GM19351 (cell line): ENCODE results near the gene ARRDC2.
"Not testable (repeated sequence)": the region's sequence is repeated elsewhere in the genome, so short reads cannot be mapped to it uniquely, and the experiment has no call there.

Source experiments
- ATAC-seq: cut with Tn5 transposase; IDR thresholded peaks from one replicate; pipeline ENCODE4 v1.9.1; 2021; ENCODE audit warnings: mild to moderate bottlenecking, moderate library complexity; ENCODE audit not compliant: unreplicated experiment

Gene ARRDC2

DNA sequence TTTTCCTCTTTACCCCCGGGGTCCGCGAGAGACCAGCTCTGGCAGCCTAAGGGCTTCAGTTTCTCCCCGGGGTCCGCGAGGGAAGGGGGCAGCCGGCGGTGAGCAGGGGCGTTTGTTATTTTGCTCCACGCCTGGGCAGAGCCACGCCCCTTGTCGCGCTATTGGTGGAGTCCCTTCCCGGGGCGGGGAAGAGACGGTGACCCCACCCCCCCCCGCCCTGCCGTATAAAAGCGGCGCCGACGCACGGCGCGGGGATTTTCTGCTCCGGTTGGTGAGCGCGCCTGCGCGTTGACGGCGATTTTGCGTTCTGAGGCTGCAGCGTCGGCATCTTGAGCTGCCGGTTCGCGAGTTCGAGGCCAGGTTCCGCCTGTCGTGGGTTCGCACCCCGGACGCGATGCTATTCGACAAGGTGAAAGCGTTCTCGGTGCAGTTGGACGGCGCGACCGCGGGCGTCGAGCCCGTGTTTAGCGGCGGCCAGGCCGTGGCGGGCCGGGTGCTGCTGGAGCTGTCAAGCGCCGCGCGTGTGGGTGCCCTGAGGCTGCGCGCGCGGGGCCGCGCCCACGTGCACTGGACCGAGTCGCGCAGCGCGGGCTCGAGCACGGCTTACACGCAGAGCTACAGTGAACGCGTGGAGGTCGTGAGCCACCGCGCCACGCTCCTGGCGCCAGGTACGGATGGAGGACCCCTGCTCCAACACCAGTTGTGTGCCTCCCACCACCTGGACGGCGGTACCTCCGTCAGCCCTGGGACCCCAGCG is at the start of gene ARRDC2:
TSS of gene ARRDC2 (plus strand) at position 254 of the 757 bp plus-strand sequence. CDS start at position 395, 141 bp downstream.
- ATAC-seq = peak; percentile 65

DNA sequence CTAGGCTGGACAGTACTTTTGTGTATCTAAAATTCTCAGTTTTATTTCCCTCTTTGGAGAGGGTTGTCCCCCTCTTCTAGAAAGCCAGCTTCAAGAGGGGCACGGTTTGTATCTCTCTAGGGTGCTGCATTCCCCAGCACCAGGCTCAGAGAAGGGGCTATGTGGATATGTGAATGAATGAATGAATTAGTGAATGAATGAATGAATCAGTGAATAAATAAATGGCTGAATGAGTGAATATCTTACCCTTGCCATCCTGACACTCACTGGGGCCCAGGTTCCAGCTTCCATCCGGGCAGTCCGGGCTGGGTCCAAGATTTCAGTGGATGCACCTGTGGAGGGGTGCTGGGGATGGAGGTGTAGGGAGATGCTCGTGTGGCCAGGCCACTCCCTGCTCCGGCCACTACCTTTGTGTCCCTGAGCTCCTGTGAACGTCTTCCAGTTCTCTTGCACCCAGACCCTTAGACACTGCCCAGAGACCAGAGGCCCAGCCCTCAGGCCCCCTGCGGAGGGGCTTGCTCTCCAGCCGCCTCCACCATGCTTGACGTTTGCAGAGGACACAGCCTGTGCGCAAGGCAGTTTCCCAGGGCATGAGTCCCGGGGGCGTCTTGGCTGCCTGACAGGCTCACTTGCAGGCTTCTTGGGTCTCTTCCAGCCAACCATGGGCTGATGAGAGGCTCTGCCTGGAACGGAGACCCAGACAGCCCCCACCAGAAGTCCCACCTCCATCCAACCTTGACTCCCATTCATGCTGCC is 43.9 kb upstream of the ARRDC2 start:
- ATAC-seq = no peak

DNA sequence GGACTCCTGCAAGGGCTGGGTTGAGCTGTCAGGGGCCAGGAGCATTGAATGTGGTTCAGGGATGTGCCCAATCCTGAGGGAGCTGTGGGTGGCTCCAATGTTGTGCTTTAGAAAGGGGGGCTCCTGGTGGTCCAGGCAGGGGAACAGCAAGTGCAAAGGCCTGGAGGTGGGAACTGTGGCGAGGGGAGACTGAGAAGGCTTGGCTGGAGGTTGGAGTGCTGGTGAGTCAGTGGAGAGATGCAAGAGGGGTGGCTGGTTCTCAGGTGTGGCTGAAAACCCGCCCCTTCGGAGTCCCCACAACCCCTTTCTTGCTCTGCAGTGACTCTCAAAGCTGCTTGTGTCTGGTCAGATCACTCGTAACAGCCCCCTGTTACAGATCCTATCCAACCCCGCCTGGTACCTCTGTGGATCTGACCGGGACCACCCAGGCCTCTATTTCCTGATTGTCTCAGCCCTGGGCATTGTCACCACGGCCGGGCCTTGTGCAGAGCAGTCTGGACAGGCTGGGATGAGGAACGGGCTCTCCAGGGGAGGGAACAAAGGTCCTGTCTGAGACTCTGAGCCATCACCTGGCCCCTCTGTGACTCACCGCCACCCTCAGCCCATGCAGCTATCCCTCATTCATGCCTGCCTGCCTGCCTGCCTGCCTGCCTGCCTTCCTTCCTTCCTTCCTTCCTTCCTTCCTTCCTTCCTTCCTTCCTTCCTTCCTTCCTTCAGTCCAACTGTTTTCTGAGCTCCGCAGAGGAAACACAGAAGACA is 42.4 kb upstream of the ARRDC2 start:
- no peak for ATAC-seq

DNA sequence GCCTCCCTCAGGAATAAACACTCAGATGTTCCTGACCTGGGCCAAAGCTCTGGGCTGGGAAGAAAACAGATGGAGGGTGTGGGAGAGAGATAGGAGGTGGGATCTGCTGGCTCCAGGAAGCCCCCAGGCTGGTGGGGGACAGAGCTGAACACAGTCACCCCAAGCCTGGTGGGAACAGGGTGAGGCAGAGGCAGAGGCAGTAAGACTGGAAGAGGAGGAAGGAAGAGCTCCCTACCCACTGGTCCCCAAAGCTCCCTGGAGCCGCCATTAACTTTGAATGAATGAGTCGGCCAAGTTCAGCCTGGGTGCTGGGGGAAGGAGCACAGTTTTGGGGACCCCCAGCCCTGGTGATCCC is 41.9 kb upstream of the ARRDC2 start:
- ATAC-seq = no peak

DNA sequence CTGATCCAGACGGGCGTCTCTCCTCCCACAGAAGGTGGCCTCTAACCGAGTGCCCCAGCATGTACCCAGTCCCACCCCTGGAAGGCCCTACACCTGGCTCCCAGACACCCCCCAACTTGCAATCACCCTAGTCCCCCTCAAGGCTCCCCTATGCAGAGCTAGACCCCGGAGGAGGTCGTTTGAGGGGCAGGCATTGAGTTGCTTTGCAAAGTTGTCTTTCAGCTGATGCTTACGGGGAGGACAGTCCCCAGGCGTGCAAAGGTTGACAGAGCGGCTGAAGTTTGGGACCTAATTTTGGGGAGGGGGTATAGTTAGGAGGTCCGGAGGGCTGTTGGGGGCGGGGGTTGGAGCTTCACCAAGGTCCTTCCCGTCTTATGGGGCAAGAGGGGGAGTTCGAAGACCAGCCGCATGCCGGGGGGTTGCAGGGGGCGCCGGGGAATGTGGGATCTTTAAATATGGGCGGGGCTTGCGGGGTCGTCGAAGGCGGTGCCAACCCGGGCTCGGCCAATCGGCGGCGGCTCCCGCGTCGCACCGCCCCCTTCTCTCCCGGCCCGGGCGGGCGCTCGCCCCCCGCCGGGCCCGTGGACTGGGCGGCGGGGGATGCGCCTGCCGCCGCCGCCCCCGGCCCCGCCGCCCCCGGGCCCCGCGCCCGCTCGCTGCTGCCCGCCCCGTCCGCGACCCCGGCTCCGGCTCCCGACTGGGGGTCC is 41.3 kb upstream of the ARRDC2 start, which contains the start of gene KCNN1:
TSS of gene KCNN1 (plus strand) at position 558 of the 707 bp plus-strand sequence. CDS start 6,782 bp downstream, outside the sequence.
- ATAC-seq = no peak

DNA sequence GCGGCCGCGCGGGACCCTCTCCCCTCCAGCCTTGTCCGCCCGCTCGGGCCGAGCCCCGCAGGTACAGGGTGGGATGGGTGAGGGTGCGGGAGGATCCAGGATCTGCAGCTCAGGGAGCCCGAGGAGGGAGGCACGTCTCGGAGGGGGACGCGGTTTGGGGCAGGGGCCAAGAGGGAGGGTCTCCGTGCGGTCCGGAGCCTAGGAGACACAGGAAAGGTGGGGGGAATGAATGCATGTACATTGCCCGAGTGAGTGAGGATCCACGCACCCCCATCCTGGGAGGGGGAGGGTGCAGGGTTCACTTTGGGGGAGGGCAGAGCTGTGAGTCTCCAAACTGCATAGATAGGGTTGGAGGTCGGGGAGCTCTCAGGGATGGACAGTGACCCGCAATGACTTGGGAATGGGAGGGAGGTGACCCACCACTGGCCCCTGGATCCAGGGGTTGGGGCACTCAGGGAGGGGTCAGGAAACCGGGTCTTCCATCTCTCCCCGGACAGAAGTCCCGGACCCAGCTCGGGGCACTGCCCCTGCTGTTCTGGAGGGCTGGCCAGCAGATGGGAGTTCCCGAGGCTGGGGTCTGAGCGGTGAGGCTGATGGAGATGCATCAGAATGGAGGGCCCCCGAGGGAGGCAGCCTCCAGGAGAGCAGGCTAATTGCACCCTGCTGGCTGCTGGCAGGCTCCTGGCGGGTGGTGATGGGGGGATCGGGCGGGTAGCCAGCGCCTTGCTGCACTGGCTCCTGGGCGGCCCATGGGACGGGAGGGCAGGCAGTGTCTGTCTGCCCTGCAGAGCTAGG is 40.5 kb upstream of the ARRDC2 start:
- ATAC-seq = no peak

DNA sequence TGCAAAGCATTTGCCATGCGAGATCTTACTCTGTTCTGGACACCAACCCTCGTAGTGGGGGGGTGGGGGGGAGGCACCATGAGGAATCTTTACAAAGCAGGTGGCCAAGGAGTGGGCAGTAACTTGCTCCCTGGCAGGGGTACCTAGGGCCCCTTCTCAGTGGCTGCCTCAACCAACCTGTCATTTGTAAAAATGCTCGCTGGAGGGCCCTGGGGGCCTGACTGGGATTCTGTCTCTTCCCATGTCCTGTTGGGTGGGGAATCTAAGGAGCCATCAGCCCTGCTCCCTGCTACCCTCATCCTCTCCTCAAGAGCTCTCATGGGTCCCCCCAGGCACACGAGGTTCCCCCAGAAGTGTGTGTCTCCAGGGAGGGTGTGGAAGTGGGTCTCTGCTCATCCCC is 39.6 kb upstream of the ARRDC2 start:
- ATAC-seq = no peak

DNA sequence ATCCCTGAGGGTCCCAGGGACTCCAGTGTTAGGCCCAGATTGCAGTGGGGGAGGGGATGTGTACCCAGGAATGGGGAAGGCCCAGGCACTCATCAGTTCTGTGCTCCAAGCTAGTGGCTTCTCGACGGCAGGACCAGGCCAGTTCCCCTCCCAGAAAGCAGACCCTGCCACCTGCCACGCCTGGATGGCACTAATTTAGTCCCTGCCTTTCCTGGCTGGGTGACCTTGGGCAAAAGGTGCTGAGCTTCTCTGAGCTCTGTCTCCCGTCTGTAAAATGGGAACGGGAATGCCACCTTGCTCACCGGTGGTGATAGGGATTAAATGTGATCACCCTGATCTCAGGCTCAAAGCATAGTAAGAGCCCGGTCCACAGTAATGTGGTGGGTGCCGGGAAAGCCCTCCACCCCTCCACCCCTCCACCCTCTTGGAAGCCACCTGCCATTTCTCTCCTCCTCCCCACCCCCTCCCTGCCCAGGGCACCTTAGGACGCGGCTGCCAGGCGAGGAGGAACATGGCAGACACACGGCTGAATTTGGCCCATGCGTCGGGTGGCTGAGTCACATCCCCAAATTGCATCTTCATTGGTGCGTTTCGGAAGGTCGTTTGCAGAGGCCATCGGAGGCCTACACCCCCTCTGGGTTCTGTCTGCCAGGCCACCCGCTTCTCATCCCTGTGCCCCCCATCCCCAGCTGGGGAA is 38.7 kb upstream of the ARRDC2 start:
- ATAC-seq = no peak

DNA sequence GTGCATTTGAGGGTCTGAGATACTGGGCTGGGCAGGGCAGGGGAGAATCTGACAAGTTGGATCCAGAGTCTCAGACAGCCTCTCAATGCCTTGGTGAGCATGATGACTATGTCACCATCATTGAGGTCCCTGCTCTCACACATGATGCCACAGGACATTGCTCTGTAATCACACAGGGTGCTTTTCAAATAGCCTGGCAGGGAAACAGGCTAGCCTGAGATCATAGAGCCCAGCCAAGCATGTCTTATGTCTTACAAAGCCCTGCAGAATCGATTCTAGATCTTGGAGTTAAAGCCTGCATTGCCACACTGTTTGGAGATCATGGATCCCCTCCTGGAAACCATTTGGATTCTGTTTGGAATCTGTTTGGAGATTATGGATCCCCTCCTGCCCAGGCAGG is 35.7 kb upstream of the ARRDC2 start:
- ATAC-seq = no peak

DNA sequence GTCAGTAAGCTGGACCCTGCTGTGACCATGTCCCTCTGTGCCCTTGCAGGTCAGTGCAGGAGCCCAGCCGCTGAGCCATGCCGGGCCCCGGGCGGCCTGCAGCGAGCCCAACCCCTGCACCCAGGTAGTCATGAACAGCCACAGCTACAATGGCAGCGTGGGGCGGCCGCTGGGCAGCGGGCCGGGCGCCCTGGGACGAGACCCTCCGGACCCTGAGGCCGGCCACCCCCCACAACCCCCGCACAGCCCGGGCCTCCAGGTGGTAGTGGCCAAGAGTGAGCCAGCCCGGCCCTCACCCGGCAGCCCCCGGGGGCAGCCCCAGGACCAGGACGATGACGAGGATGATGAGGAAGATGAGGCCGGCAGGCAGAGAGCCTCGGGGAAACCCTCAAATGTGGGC is 34.2 kb upstream of the ARRDC2 start:
- no peak for ATAC-seq

DNA sequence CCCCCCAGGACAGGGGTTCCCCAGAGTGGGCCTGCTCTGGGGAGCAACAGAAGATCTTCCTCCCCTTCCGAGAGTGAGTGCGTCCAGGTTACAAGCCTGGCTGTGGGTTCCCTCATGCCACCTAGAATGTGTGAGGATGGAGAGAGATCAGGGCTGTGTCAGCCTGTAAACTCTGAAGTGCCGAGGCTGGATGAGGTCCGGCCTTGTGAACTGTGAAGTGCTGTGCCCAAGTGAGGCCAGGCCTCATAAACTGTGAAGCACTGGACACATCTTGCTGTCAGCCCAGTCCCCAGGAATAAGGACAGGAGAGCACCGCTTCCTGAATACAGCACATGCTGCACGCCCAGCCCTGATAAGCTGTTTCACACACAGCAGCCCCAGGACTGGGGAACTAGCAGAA is 33.4 kb upstream of the ARRDC2 start:
- no peak for ATAC-seq

DNA sequence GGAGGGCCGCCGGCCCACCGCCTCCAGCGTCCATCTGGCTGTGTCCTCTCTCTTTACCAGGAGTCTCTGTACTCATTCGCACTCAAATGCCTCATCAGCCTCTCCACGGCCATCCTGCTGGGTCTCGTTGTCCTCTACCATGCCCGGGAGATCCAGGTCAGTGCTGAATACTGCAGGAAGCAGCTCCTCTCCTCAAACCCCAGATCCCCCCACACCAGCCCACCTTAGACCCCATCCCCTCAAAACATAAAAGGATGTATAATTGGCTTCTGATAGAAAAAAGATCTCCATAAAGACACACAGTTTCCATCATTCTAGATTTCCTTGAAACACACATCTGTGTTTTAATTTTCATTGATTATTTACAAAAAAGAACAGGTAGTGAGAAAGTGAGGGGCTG is 32.9 kb upstream of the ARRDC2 start:
- no peak for ATAC-seq

DNA sequence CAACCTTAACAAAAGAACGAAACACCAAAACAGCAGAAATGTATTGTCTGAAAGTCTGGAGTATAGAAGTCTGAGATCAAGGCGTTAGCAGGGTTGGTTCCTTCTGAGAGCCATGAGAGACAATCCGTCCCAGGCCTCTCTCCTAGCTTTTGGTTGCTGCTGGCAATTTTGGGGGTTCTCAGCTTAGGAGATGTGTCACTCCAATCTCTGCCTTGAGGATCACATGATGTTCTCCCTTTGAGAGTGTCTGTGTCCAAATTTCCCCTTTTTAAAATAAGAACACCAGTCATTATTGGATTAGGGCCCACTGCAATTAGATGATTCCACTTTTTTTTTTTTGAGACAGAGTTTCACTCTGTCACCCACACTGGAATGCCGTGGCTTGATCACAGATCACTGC is 30.9 kb upstream of the ARRDC2 start:
- ATAC-seq = no peak

DNA sequence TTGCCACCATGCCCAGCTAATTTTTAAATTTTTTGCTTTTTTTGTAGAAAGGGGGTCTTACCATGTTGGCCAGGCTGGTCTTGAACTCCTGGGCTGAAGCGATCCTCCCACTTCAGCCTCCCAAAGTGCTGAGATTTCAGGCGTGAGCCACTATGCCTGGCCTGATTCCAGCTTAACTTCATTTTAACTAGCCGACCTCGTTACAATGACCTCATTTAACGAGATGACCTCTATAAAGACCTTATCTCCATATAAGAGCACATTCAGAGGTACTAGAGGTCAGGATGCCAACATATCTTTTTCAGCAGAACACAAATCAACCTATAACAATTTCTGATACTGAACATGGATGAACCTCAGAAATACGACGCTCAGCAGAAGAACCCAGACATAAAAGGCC is 30.5 kb upstream of the ARRDC2 start:
- ATAC-seq = no peak

DNA sequence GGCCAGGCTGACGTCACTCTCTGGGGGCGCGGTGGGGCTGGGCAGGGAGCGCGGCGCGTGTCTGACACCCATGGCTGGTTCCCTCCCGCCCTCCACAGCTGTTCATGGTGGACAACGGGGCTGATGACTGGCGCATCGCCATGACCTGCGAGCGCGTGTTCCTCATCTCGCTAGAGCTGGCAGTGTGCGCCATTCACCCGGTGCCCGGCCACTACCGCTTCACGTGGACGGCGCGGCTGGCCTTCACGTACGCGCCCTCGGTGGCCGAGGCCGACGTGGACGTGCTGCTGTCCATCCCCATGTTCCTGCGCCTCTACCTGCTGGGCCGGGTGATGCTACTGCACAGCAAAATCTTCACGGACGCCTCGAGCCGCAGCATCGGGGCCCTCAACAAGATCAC is 26.4 kb upstream of the ARRDC2 start:
- ATAC-seq = no peak

DNA sequence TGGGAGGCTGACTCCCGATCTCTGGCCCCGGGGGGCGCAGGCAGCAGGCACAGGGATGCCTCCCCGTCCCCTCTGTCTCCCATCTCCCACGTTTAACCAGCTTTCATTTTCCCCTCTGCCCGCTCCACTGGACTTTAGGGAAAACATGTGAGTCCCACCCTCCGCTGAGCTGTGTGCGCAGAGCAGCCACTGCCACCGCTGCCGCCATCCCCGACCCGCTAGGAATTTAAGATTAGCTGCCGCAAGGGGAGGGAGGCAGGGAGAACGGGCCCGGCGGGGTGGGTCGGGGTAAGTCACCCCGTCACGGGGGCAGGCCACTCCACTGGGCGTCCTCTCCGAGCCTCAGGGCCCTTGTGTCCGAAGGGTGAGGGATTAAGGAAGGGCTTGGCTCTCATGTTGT is 25.5 kb upstream of the ARRDC2 start:
- no peak for ATAC-seq

DNA sequence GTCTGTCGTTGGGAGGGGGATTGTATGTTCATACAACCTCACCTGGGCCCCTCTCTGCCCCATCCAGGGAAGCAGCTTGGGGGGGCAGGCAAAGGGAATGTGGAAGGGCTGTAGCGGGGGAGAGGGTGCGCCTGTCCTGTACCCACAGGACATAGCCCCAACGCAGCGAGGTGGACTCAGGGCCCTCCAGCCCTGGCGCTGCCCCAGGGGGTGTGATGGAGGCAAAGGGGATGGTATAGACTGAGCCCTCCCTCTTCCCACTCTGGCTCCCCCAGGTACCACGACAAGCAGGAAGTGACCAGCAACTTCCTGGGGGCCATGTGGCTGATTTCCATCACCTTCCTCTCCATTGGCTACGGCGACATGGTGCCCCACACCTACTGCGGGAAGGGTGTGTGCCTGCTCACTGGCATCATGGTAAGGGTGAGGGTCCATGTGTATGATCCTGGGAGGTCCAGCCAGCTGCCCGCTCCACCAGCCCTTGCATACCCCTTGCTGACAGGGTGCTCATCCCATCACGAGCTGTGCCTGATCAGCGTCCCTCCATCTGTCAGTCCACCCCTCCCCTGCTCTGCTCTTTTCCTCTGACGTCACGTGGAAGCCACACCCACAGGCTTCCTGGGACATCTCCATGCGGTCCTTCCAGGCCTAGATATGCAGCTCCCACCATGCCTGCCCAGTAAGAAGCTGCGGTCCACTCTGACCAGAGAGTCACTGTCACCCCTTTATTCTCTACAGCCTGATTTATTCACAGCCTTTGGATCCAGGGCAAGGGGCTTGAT is 22.7 kb upstream of the ARRDC2 start:
- ATAC-seq = no peak

DNA sequence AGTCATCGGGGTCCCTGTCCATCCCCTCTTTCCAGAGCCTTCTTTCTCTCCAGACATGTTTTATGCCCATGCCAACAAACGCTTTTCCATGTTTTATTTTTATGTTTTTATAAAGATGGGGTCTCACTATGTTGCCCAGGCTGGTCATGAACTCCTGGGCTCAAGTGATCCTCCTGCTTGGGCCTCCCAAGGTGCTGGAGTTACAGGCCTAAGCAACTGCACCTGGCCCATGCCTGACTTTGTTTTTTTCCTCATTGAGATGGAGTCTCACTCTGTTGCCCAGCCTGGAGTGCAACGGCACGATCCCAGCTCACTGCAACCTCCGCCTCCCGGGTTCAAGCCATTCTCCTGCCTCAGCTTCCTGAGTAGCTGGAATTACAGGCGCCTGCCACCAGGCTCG is 21.4 kb upstream of the ARRDC2 start:
- ATAC-seq = not testable (repeated sequence)

DNA sequence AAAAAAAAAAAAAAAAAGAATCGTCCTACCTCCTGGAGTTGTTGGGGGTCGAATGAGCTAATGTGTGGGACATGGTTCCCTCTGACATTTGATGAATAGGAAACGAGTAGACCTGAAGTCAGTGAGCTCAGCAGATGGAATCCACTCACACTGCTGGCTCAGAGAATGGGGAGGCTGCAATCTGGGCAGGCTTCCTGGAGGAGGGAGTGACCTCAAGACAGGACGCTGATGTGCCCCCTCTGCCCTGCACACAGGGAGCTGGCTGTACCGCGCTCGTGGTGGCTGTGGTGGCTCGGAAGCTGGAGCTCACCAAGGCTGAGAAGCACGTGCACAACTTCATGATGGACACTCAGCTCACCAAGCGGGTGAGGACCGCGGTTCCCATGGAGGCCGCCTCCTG is 19.8 kb upstream of the ARRDC2 start:
- no peak for ATAC-seq
